Measurements from ENCODE around the gene TSPO.

DNA sequence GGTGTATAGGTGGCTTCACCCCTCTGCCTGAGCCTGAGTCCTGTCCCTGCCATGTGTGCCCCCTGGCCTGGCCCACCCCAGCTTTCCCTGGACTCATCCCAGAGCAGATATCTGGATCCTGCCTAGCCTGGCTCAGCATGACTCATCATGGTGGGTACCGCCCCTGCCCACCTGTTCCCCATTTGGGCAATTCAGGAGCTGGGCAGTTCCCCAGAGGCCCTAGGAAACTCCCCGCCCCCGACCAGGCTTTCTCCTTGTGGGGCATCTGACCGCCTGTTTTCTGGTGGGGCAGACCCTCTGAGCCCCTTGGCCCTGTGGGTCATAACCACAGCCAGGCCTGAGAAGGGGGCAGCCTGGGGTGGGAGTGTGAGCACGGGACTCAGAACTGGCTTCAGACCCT lies 4.4 kb downstream of the TSPO start:
- TF ChIP-seq CTCF (IDR thresholded peaks at IDR 0.05), result no peak
- TF ChIP-seq SIN3A (IDR thresholded peaks at IDR 0.05; ENCODE audit: borderline replicate concordance, insufficient read depth, low read depth, low read length), result no peak

Measured in Panc1 (cell line).